GM18873 (cell line): ENCODE data around the gene SLC1A2.

Experiments used
- ATAC-seq: cut with Tn5 transposase; IDR thresholded peaks from one replicate; pipeline ENCODE4 v1.9.1; 2021; ENCODE audit warnings: mild to moderate bottlenecking, moderate library complexity, moderate number of reproducible peaks; ENCODE audit not compliant: unreplicated experiment, low FRiP score

The SLC1A2 gene

GRCh38 chr11:35419184-35419829 is at the start of gene SLC1A2:
Gene SLC1A2 (minus strand): TSS chr11:35419558. CDS start chr11:35418966, 592 bp downstream.
- ATAC-seq: no peak

- ATAC-seq: no peak
These were observed 46.7 kb upstream of the SLC1A2 start for GRCh38 chr11:35466058-35466457.

GRCh38 chr11:35464308-35464707 is 45.0 kb upstream of the SLC1A2 start:
- ATAC-seq: no peak

- ATAC-seq: no peak
These were observed 44.0 kb upstream of the SLC1A2 start for GRCh38 chr11:35463331-35463751.

GRCh38 chr11:35461917-35462538 is 42.7 kb upstream of the SLC1A2 start:
- ATAC-seq: no peak

GRCh38 chr11:35459489-35459888 is 40.1 kb upstream of the SLC1A2 start:
- ATAC-seq: no peak

- ATAC-seq: no peak
These were observed 39.5 kb upstream of the SLC1A2 start for GRCh38 chr11:35458846-35459245.

- ATAC-seq: no peak
These were observed 35.0 kb upstream of the SLC1A2 start for GRCh38 chr11:35454362-35454761.

- no peak for ATAC-seq
These were observed 17.4 kb upstream of the SLC1A2 start for GRCh38 chr11:35436581-35437250.

- no peak for ATAC-seq
These were observed 14.2 kb upstream of the SLC1A2 start for GRCh38 chr11:35433588-35433987.

- no peak for ATAC-seq
These were observed 13.1 kb upstream of the SLC1A2 start for GRCh38 chr11:35432464-35432863.

- no peak for ATAC-seq
These were observed 7.7 kb upstream of the SLC1A2 start for GRCh38 chr11:35427071-35427470.

GRCh38 chr11:35426351-35426750 is 7.0 kb upstream of the SLC1A2 start:
- no peak for ATAC-seq

GRCh38 chr11:35425603-35426212 is 6.3 kb upstream of the SLC1A2 start:
- ATAC-seq: no peak

GRCh38 chr11:35424157-35424940 is 5.0 kb upstream of the SLC1A2 start:
- no peak for ATAC-seq

- no peak for ATAC-seq
These were observed 1.0 kb upstream of the SLC1A2 start for GRCh38 chr11:35420371-35420770.

GRCh38 chr11:35419830-35420333 is 524 bp upstream of the SLC1A2 start:
- no peak for ATAC-seq

- no peak for ATAC-seq
These were observed 825 bp downstream of the SLC1A2 start for GRCh38 chr11:35418282-35419183.

- ATAC-seq: no peak
These were observed 3.9 kb downstream of the SLC1A2 start for GRCh38 chr11:35415487-35415886.
